H1 (cell line): Measurements from ENCODE around the gene LPGAT1.

Experiments used
- ATF2 ChIP-seq: IDR thresholded peaks from 2 replicates; pipeline ENCODE4 v1.6.1; 2012; ENCODE audit warnings: low read length, inconsistent platforms
- BCL11A ChIP-seq, 2 experiments: IDR thresholded peaks; one replicate each; pipeline ENCODE4 v1.6.1; 2011; ENCODE audit warnings: low read depth in 2 of 2, low read length in 2 of 2, mild to moderate bottlenecking in 2 of 2
- CTCF ChIP-seq, 3 experiments: IDR thresholded peaks; 1 replicate in 2 of 3; 2 replicates in 1 of 3; pipeline versions ENCODE4 v1.5.1 to v1.6.1; 2011; ENCODE audit warnings: low read length in 3 of 3, mild to moderate bottlenecking in 3 of 3, inconsistent platforms in 2 of 3, low read depth in 1 of 3, moderate library complexity in 1 of 3; ENCODE audit not compliant: insufficient read depth in 1 of 3; ENCODE audit errors: control extremely low read depth in 1 of 3
- POLR2A ChIP-seq, 2 experiments: IDR thresholded peaks; 1 replicate in 1 of 2; 2 replicates in 1 of 2; pipeline ENCODE4 v1.6.1; 2011; ENCODE audit warnings: low read depth in 2 of 2, low read length in 2 of 2, mild to moderate bottlenecking in 2 of 2; ENCODE audit errors: control extremely low read depth in 1 of 2
- POLR2AphosphoS5 ChIP-seq: IDR thresholded peaks from 2 replicates; pipeline ENCODE4 v1.6.1; 2011; ENCODE audit warnings: low read depth, low read length
- RFX5 ChIP-seq: IDR thresholded peaks from 2 replicates; pipeline ENCODE4 v1.6.1; 2011; ENCODE audit warnings: low read depth, low read length, improper control_type of control experiment, borderline replicate concordance
- RNF2 ChIP-seq: fragments of 200-900, 300-1000 bp; sonication (generic); IDR thresholded peaks from 2 replicates; pipeline ENCODE4 v1.7.1; 2016; ENCODE audit warnings: borderline replicate concordance, low read depth, mild to moderate bottlenecking, antibody characterized with exemption, low read length; ENCODE audit not compliant: poor library complexity, severe bottlenecking; ENCODE audit errors: missing control alignments
- YY1 ChIP-seq: IDR thresholded peaks from 2 replicates; pipeline ENCODE4 v1.6.1; 2011; ENCODE audit warnings: low read depth, mild to moderate bottlenecking, low read length

DNA sequence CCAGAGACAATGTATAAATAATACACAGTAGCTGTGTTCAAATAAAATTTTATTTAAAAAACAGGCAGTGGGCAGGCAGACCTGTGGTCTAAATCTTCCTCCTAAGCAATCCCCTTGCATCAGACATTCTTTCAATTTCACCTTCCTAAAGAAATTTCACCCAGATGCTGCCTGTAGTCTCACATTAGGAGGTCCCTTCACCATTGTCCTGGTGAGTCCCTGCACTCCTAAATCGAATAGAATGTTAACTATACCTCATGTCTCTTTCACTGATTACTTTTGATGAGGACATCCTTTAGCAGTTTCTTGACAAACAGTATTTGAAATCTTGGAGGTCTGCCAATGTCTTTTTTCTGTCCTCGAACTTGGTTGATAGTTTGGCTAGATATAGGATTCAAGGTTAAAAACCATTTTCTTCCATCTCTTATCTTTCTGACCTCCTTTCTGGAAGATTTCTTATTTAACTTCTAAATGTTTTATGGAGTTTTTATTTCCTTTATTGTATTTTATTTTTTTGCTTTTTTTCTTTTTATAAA is 77.5 kb downstream of the LPGAT1 start:
- no peak for TF ChIP-seq RFX5
- no peak for TF ChIP-seq POLR2AphosphoS5
- no peak for TF ChIP-seq ATF2
- TF ChIP-seq RNF2: no peak
- no peak for TF ChIP-seq BCL11A (IDR thresholded peaks at IDR 0.05; ENCODE audit: low read depth in 2 of 2, low read length in 2 of 2)
- no peak for TF ChIP-seq YY1
- TF ChIP-seq CTCF (IDR thresholded peaks at IDR 0.05; ENCODE audit: control extremely low read depth in 1 of 3, insufficient read depth in 1 of 3, low read depth in 1 of 3, low read length in 3 of 3): no peak
- TF ChIP-seq POLR2A (IDR thresholded peaks at IDR 0.05; ENCODE audit: control extremely low read depth in 1 of 2, low read depth in 2 of 2, low read length in 2 of 2): no peak
